Muscle layer of colon (tissue), 2 donors: Measurements from ENCODE around the gene CBLN1.

Experiments used
- H3K27ac ChIP-seq: one replicate; pipeline ENCODE4 v1.7.0; 2013; ENCODE audit warnings: low read depth, mild to moderate bottlenecking, low read length, moderate library complexity
- H3K27me3 ChIP-seq, 2 donors: one replicate each; pipeline ENCODE4 v1.7.0; 2013; ENCODE audit warnings: low read length in 2 of 2, mild to moderate bottlenecking in 2 of 2; ENCODE audit not compliant: insufficient read depth in 2 of 2, control insufficient read depth in 1 of 2
- H3K36me3 ChIP-seq: one replicate; pipeline ENCODE4 v1.7.0; 2013; ENCODE audit warnings: mild to moderate bottlenecking, low read length; ENCODE audit not compliant: insufficient read depth
- H3K4me1 ChIP-seq: one replicate; pipeline ENCODE4 v1.7.0; 2013; ENCODE audit warnings: mild to moderate bottlenecking, low read length; ENCODE audit not compliant: insufficient read depth
- H3K4me3 ChIP-seq, 2 donors: one replicate each; pipeline ENCODE4 v1.7.0; 2013; ENCODE audit warnings: low read length in 2 of 2, low read depth in 1 of 2, mild to moderate bottlenecking in 1 of 2, moderate library complexity in 1 of 2
- H3K9ac ChIP-seq: one replicate; pipeline ENCODE4 v1.7.0; 2013; ENCODE audit warnings: low read length
- H3K9me3 ChIP-seq: one replicate; pipeline ENCODE4 v1.7.0; 2013; ENCODE audit warnings: mild to moderate bottlenecking, low read length
- donor health status: abdominal sarcoma.
- donor health status: Adenocarcinoma of cecum.

The CBLN1 gene

DNA sequence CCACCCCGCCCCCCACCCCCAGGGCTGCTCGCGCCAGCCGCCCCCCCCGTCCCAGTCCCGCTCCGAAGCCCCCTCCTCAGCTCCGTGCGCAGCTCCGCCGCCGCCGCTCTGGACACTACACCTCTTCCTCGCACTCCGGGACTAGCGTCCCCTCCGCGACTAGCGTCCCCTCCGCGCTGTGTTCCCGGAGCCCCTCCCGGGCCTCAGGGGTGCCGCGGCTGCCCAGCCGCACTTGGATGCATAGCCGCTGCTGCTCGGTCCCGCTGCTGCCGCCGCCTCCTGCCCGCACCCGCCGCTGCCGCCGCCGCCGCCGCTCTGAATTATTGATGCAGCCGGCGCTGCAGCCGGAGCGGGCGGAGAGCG lies at the start of gene CBLN1:
Gene CBLN1 (minus strand): TSS at position 359 of the 363 bp plus-strand sequence. CDS start 373 bp downstream, outside the sequence.
- Histone ChIP-seq H3K9me3 (no peaks in the 10 kb centered on the region), H3K4me1 (peaks cover 16% of the 10 kb centered on the region), H3K27me3 (peaks cover 58 to 80% of the 10 kb centered on the region in 2 donors), H3K36me3 (no peaks in the 10 kb centered on the region), H3K9ac (no peak within 1 kb of the TSS), H3K27ac (no peak within 1 kb of the TSS), H3K4me3 (peak within 1 kb of the TSS; percentile 42 to 45)

GRCh38 chr16:49330562-49331201 lies 49.0 kb upstream of the CBLN1 start:
- no peak overlapping the region for H3K9ac ChIP-seq
- H3K4me1 ChIP-seq = no peaks in the 10 kb centered on the region
- no peaks in the 10 kb centered on the region for H3K36me3 ChIP-seq
- H3K27ac ChIP-seq = no peak overlapping the region
- H3K4me3 ChIP-seq = no peak overlapping the region
- H3K9me3 ChIP-seq = no peaks in the 10 kb centered on the region
- H3K27me3 ChIP-seq = no peaks in the 10 kb centered on the region

DNA sequence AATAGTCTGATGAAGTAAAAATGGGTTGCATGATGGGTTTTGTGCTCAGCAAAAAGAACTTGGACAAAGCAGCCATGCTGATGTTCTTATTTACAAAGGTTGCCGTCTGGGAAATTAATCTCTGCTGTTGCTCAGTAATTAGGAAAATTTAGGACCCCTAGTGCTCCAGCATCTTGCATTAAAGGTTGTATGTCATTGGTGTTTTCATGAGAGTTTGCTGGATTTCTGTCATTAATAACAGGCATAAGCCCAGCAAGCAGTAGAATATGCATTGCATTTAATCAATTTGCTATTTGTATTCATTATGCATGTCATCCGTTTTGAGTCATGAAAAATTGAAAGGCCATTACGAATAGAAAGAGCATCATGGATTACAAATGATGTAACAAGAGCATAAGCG lies 46.7 kb upstream of the CBLN1 start:
- H3K9me3 ChIP-seq = no peaks in the 10 kb centered on the region
- no peak overlapping the region for H3K9ac ChIP-seq
- H3K27me3 ChIP-seq = no peaks in the 10 kb centered on the region
- no peaks in the 10 kb centered on the region for H3K4me1 ChIP-seq
- no peak overlapping the region for H3K27ac ChIP-seq
- H3K36me3 ChIP-seq = no peaks in the 10 kb centered on the region
- no peak overlapping the region for H3K4me3 ChIP-seq

DNA sequence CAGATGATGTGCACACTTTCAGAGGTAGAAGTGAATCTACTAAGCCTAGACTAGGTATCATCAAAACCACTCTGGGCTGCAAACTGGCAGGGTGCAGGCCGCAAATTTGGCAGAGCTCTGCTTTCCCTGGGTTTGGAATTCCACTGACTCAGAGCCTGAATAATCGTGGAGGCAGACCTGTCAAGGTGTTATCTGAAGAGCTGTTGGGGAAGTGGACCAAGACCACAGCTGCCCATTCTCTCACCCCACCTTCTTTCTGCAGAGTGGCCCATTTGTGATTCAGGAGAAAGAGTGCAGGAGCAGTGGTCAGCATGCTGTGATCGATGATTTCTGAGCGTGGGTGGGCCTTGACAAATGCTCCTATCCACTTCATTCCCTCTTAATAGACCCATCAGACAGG lies 45.8 kb upstream of the CBLN1 start:
- H3K9me3 ChIP-seq = no peaks in the 10 kb centered on the region
- no peaks in the 10 kb centered on the region for H3K4me1 ChIP-seq
- no peaks in the 10 kb centered on the region for H3K36me3 ChIP-seq
- no peaks in the 10 kb centered on the region for H3K27me3 ChIP-seq
- no peak overlapping the region for H3K27ac ChIP-seq
- no peak overlapping the region for H3K9ac ChIP-seq
- H3K4me3 ChIP-seq = no peak overlapping the region

DNA sequence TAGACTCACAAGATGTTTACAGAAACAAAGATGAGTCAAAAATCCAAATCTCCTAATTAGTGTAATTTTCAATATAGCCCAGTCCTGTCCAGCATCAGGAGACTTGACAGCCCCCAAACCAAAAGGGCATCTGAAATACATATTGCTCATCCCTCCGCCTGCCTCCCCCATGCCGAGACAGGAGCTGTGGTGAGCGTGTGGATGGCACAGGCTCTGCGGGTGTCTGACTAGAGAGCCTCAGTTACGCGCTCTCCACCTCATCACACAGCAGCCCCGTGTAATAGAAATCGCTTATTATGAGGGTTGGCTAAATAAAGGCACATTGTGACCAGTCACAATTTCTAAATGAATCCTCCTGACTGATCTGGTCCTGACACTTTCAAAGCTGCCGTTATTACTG lies 43.1 kb upstream of the CBLN1 start:
- Histone ChIP-seq H3K9ac (no peak overlapping the region), H3K27me3 (no peaks in the 10 kb centered on the region), H3K36me3 (no peaks in the 10 kb centered on the region), H3K27ac (no peak overlapping the region), H3K4me3 (no peak overlapping the region), H3K4me1 (no peaks in the 10 kb centered on the region), H3K9me3 (no peaks in the 10 kb centered on the region)

GRCh38 chr16:49315602-49316001 lies 34.0 kb upstream of the CBLN1 start:
- Histone ChIP-seq H3K9ac (no peak overlapping the region), H3K27ac (no peak overlapping the region), H3K27me3 (no peaks in the 10 kb centered on the region), H3K4me3 (no peak overlapping the region), H3K4me1 (no peaks in the 10 kb centered on the region), H3K36me3 (no peaks in the 10 kb centered on the region), H3K9me3 (no peaks in the 10 kb centered on the region)

DNA sequence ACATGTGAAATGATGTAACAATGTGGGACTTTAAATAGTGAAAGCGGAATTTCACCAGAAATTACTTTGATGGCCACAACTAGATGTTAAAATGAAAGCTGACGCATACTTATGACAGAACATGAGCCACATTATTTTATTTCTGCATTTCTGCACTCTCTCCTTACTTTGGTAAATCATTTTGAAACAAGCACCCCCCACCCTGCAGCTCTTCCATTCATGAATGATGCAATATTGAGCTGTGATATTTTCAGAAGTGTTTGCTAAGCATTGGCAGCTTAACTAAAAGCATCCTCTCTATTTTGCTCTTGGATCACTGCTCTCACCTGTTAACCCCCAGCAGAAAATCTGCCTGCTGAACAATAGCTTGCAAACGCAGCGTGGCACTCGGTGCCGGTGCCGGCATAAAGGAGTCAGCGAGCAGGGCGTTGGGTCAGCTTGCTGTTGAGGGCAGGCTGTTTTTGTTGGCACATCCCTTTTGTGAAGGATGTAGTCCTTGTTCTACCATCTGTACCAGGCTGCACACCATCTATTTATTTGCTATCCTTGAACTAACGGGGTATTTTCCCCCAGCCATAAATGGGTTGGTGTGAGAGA lies 30.8 kb upstream of the CBLN1 start:
- no peak overlapping the region for H3K9ac ChIP-seq
- no peaks in the 10 kb centered on the region for H3K36me3 ChIP-seq
- H3K27ac ChIP-seq = no peak overlapping the region
- H3K4me3 ChIP-seq = no peak overlapping the region
- no peaks in the 10 kb centered on the region for H3K4me1 ChIP-seq
- H3K27me3 ChIP-seq = no peaks in the 10 kb centered on the region
- no peaks in the 10 kb centered on the region for H3K9me3 ChIP-seq

- Histone ChIP-seq H3K27ac (no peak overlapping the region), H3K4me3 (no peak overlapping the region), H3K9me3 (no peaks in the 10 kb centered on the region), H3K9ac (no peak overlapping the region), H3K4me1 (no peaks in the 10 kb centered on the region), H3K27me3 (no peaks in the 10 kb centered on the region), H3K36me3 (no peaks in the 10 kb centered on the region)
Observed at GRCh38 chr16:49311823-49312222, 30.2 kb upstream of the CBLN1 start.

DNA sequence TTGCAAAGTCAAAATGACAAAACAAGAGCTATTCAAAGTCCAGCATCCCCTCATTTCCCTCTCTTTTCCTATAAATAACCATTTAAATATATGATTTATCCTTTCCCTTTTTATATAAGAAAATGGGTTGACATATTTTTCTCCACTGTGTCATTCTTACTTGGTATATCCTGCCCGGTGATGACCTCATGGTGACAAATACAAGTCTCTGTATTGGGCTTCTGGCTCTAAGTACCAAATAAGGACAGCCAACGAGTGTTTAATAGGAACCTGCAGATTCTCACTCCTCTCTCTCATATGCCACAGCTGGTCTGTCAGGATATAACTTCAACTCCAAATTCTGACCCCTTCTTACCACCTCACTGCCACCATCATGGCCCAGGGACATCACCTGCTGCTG lies 25.5 kb upstream of the CBLN1 start:
- Histone ChIP-seq H3K4me1 (no peaks in the 10 kb centered on the region), H3K9me3 (no peaks in the 10 kb centered on the region), H3K36me3 (no peaks in the 10 kb centered on the region), H3K4me3 (no peak overlapping the region), H3K27me3 (no peaks in the 10 kb centered on the region), H3K9ac (no peak overlapping the region), H3K27ac (no peak overlapping the region)

- Histone ChIP-seq H3K36me3 (no peaks in the 10 kb centered on the region), H3K27me3 (no peaks in the 10 kb centered on the region), H3K27ac (no peak overlapping the region), H3K4me3 (no peak overlapping the region), H3K9me3 (no peaks in the 10 kb centered on the region), H3K4me1 (no peaks in the 10 kb centered on the region), H3K9ac (no peak overlapping the region)
Observed at GRCh38 chr16:49305406-49305805, 23.8 kb upstream of the CBLN1 start.

GRCh38 chr16:49292413-49292812 lies 10.8 kb upstream of the CBLN1 start:
- Histone ChIP-seq H3K27me3 (peaks cover 0 to 5% of the 10 kb centered on the region in 2 donors), H3K36me3 (no peaks in the 10 kb centered on the region), H3K27ac (no peak overlapping the region), H3K9ac (no peak overlapping the region), H3K4me1 (no peaks in the 10 kb centered on the region), H3K9me3 (no peaks in the 10 kb centered on the region), H3K4me3 (no peak overlapping the region)

GRCh38 chr16:49287572-49287971 lies 5.9 kb upstream of the CBLN1 start:
- no peak overlapping the region for H3K9ac ChIP-seq
- peaks cover 27 to 34% of the 10 kb centered on the region in 2 donors for H3K27me3 ChIP-seq
- H3K27ac ChIP-seq = no peak overlapping the region
- H3K9me3 ChIP-seq = no peaks in the 10 kb centered on the region
- H3K4me1 ChIP-seq = peaks cover 8% of the 10 kb centered on the region
- no peaks in the 10 kb centered on the region for H3K36me3 ChIP-seq
- H3K4me3 ChIP-seq = no peak overlapping the region
